ENCODE results near the gene KRTAP10-1.

KRTAP10-1 gene

DNA sequence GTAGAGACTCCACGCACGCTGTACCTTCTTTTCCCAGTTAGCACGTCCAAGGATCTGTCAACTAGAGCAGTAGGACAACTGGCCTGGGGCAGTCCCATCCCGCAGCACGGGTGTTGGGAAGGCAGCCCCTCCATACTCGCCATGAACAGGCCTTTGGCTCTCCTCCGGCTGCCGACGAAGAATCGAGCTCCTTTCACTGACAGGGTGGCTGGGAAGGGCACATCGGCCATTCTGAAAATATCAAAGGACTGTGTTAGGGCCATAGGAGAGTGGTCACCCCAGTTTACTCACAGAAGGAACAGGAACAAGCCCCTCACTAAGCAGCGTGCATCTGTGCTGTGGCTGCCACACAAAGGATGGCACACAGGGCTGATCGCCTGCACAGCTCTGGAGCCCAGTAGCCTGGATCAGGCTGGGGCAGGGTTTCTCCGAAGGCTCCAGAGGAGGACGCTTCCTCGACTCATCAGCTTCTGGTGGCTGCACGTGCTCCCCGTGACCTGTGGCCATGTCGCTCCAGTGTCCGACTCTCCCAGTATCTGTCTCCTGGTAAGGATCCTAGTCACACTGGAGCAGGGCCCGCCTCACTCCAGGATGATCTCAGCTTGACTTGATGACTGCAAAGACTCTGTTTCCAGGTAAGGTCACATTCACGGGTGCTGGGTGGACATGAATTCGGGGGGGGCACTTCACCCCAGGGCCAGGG, 8.9 kb downstream of the KRTAP10-1 start:
- Histone ChIP-seq H3K27ac (ENCODE audit: low read length) (no peak overlapping the region), H3K4me1 (ENCODE audit: control insufficient read depth in 1 of 2, insufficient read depth in 2 of 2, low read length in 2 of 2) (no peaks in the 10 kb centered on the region), H3K4me3 (ENCODE audit: low read depth in 1 of 2, low read length in 2 of 2) (no peak overlapping the region), H3K27me3 (ENCODE audit: low read depth, low read length) (no peaks in the 10 kb centered on the region), H3K9me3 (ENCODE audit: control insufficient read depth in 1 of 2, low read length in 2 of 2) (no peaks in the 10 kb centered on the region), H3K36me3 (ENCODE audit: control insufficient read depth in 1 of 2, insufficient read depth in 2 of 2, low read length in 2 of 2) (no peaks in the 10 kb centered on the region)

DNA sequence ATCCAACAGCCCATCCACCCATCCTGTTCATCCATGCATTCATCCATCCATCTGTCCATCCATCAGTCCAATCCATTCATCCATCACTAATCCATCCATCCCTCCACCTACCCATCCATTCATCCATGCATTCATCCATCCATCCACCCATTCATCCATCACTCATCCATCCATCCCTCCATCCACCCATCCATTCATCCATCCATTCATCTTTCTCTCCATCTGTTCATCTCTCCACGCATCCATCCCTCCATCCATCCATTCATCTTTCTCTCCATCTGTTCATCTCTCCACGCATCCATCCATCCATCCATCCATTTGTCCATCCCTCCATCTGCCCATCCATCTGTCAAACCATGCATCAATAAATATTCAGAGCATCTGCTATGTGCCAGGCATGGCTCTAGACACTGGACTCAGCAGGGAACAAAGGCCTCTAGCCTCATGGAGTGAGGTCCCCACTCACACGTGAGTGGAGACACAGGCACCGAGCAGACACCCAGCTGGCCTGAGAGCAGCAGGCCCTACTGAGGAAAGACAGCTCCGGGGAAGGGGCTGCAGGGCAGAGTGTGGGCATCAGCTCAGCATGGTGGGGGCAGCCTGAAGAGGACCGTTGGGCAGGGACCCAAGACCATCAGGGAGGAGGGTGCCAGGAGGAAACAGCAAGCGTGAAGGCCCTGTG, 9.6 kb downstream of the KRTAP10-1 start:
- Histone ChIP-seq H3K4me1 (ENCODE audit: control insufficient read depth in 1 of 2, insufficient read depth in 2 of 2, low read length in 2 of 2) (no peaks in the 10 kb centered on the region), H3K4me3 (ENCODE audit: low read depth in 1 of 2, low read length in 2 of 2) (no peak overlapping the region), H3K9me3 (ENCODE audit: control insufficient read depth in 1 of 2, low read length in 2 of 2) (no peaks in the 10 kb centered on the region), H3K27ac (ENCODE audit: low read length) (no peak overlapping the region), H3K36me3 (ENCODE audit: control insufficient read depth in 1 of 2, insufficient read depth in 2 of 2, low read length in 2 of 2) (no peaks in the 10 kb centered on the region), H3K27me3 (ENCODE audit: low read depth, low read length) (no peaks in the 10 kb centered on the region)

DNA sequence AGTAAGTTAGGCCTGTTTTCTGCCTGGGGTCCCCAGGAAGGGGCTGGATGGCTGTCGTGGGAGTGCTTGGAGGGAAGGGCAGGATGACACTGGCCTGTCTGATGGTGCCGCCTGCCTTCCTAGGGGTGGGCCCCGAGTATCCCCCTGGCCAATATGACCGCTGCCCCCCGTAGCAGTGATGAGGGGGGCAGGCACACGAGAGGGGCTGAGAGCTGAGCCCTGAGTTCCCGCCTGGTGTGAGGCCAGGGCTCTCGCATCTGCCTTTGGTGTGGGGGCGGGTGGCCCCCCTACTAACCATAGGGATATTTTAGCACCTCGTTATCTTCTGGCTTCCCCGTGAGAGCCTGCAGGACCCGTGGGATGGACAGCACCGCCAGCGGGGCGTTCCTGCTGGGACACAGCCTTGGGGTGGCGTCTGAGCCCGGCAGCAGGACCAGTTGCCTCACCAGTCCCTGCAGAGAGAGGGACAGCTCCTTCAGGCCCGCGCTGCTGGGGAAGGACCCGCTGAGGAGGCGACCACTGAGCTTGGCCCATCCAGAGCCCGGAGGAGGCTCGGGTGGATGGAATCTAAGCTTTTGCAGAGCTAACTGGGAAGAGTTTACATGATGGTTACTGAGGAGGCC, 10.4 kb downstream of the KRTAP10-1 start:
- Histone ChIP-seq H3K9me3 (ENCODE audit: control insufficient read depth in 1 of 2, low read length in 2 of 2) (no peaks in the 10 kb centered on the region), H3K4me1 (ENCODE audit: control insufficient read depth in 1 of 2, insufficient read depth in 2 of 2, low read length in 2 of 2) (no peaks in the 10 kb centered on the region), H3K27ac (ENCODE audit: low read length) (no peak overlapping the region), H3K4me3 (ENCODE audit: low read depth in 1 of 2, low read length in 2 of 2) (no peak overlapping the region), H3K36me3 (ENCODE audit: control insufficient read depth in 1 of 2, insufficient read depth in 2 of 2, low read length in 2 of 2) (no peaks in the 10 kb centered on the region), H3K27me3 (ENCODE audit: low read depth, low read length) (no peaks in the 10 kb centered on the region)

DNA sequence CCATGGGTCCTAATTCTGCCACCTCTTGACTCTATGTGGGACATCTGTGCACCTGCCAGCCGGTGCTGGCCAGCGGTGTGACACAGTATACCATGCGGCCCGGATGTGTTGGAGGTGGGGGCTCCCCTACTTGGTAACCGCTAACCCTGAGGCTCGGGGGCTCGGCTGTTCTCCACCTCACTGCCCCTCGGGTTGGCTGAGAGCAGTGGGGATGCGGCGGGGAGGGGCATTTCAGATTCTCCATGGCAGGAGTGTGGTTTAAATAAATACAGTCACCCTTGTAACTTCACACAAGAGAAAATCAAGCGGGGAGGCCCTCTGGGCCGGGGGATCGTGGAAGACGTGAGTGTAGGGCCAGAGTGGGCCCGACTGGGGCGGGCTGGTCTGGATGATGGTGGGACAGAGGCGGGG, 11.0 kb downstream of the KRTAP10-1 start:
- Histone ChIP-seq H3K4me1 (ENCODE audit: control insufficient read depth in 1 of 2, insufficient read depth in 2 of 2, low read length in 2 of 2) (no peaks in the 10 kb centered on the region), H3K36me3 (ENCODE audit: control insufficient read depth in 1 of 2, insufficient read depth in 2 of 2, low read length in 2 of 2) (no peaks in the 10 kb centered on the region), H3K27me3 (ENCODE audit: low read depth, low read length) (no peaks in the 10 kb centered on the region), H3K27ac (ENCODE audit: low read length) (no peak overlapping the region), H3K4me3 (ENCODE audit: low read depth in 1 of 2, low read length in 2 of 2) (no peak overlapping the region), H3K9me3 (ENCODE audit: control insufficient read depth in 1 of 2, low read length in 2 of 2) (no peaks in the 10 kb centered on the region)

DNA sequence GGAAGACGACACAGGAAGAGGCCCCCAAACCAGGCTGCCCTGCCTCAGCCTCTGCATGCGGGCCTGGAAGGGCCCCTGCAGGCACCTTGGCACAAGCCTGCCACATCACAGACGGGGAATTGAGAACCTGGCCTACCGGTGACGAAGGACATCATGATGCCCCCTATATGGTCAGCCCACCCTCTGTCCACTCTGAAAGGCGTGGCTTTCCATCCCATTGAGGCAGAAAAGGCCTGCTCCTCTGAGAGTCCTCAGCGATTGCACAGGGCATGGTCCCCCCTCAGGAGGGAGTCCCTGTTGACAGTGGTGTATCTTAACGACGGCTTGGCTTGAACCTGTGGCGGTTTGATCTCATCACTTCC, 11.4 kb downstream of the KRTAP10-1 start:
- Histone ChIP-seq H3K36me3 (ENCODE audit: control insufficient read depth in 1 of 2, insufficient read depth in 2 of 2, low read length in 2 of 2) (no peaks in the 10 kb centered on the region), H3K4me3 (ENCODE audit: low read depth in 1 of 2, low read length in 2 of 2) (no peak overlapping the region), H3K9me3 (ENCODE audit: control insufficient read depth in 1 of 2, low read length in 2 of 2) (no peaks in the 10 kb centered on the region), H3K27ac (ENCODE audit: low read length) (no peak overlapping the region), H3K27me3 (ENCODE audit: low read depth, low read length) (no peaks in the 10 kb centered on the region), H3K4me1 (ENCODE audit: control insufficient read depth in 1 of 2, insufficient read depth in 2 of 2, low read length in 2 of 2) (no peaks in the 10 kb centered on the region)

DNA sequence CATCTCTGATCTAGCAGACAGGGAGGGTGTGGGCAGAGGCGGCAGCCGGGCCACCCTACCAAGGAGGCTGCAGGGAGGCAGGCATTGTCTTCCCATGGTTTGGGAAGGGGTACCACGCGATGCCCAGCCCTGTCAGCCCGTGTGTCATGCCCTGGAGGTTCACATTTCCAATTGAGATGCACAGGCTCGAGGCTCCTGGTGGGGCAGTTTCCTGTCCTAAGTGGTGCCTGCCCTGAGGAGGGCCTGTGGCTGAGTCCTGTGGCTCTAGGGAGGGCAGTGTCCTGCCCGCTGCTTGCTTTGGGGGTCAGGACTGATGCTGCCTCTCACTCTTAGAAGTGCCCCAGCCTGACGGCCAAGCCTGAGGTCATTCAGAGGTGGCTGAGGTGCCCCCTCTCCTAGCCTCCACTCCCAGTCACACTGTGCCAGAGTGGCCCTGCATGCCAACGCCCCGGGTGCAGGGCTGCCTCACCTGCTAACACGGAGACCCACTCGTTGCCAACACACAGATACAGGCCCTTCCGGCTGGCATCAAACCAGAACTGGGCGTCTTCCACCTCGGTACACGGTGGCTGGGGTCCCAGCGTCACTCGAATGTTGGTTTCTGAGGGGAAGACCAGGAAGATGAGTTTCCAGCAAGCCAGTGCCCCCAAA, 11.9 kb downstream of the KRTAP10-1 start:
- H3K4me1 ChIP-seq (ENCODE audit: control insufficient read depth in 1 of 2, insufficient read depth in 2 of 2, low read length in 2 of 2): no peaks in the 10 kb centered on the region
- H3K27me3 ChIP-seq (ENCODE audit: low read depth, low read length): no peaks in the 10 kb centered on the region
- no peaks in the 10 kb centered on the region for H3K36me3 ChIP-seq (ENCODE audit: control insufficient read depth in 1 of 2, insufficient read depth in 2 of 2, low read length in 2 of 2)
- H3K27ac ChIP-seq (ENCODE audit: low read length): no peak overlapping the region
- no peaks in the 10 kb centered on the region for H3K9me3 ChIP-seq (ENCODE audit: control insufficient read depth in 1 of 2, low read length in 2 of 2)
- no peak overlapping the region for H3K4me3 ChIP-seq (ENCODE audit: low read depth in 1 of 2, low read length in 2 of 2)

DNA sequence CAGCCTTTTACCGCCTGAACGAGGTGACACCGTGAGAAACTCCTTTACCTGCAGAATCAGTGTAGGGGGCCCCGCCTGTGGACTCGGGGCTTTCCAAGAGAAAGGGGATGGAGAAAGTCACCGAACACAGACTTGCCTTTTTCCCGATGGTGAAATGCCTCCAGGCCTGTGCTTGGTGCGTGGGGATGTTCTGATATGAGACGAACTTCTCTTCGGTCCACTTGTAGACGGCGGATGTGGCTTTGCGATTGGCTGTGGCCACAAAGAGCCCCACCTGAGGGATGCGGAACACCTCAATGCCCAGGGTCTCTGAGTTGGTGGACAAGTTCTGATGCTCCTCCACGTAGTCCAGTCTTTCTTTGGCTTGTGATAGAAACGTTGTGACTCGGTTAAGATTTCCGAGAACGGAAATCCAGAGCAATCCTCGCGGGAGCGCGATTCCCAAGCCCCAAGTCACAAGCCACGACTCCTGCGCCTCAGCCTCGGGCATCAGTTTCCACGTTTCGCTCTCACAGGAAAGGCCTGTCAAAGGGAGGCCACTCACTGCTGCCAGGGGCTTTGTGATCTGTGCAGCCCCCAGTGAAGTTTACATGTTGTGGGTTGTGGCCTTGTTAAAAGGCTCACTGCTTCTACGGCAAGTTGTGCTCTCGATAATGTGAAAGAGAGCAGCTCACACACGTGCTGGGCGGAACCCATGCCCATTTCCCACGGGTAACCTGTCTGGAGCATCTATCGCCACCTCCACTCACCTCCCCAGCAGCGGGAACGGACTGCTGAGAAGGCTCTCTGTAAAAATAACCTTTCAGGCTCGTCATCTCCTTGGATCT, 12.6 kb downstream of the KRTAP10-1 start:
- H3K27ac ChIP-seq (ENCODE audit: low read length): no peak overlapping the region
- H3K27me3 ChIP-seq (ENCODE audit: low read depth, low read length): no peaks in the 10 kb centered on the region
- no peaks in the 10 kb centered on the region for H3K4me1 ChIP-seq (ENCODE audit: control insufficient read depth in 1 of 2, insufficient read depth in 2 of 2, low read length in 2 of 2)
- no peak overlapping the region for H3K4me3 ChIP-seq (ENCODE audit: low read depth in 1 of 2, low read length in 2 of 2)
- H3K9me3 ChIP-seq (ENCODE audit: control insufficient read depth in 1 of 2, low read length in 2 of 2): no peaks in the 10 kb centered on the region
- no peaks in the 10 kb centered on the region for H3K36me3 ChIP-seq (ENCODE audit: control insufficient read depth in 1 of 2, insufficient read depth in 2 of 2, low read length in 2 of 2)

DNA sequence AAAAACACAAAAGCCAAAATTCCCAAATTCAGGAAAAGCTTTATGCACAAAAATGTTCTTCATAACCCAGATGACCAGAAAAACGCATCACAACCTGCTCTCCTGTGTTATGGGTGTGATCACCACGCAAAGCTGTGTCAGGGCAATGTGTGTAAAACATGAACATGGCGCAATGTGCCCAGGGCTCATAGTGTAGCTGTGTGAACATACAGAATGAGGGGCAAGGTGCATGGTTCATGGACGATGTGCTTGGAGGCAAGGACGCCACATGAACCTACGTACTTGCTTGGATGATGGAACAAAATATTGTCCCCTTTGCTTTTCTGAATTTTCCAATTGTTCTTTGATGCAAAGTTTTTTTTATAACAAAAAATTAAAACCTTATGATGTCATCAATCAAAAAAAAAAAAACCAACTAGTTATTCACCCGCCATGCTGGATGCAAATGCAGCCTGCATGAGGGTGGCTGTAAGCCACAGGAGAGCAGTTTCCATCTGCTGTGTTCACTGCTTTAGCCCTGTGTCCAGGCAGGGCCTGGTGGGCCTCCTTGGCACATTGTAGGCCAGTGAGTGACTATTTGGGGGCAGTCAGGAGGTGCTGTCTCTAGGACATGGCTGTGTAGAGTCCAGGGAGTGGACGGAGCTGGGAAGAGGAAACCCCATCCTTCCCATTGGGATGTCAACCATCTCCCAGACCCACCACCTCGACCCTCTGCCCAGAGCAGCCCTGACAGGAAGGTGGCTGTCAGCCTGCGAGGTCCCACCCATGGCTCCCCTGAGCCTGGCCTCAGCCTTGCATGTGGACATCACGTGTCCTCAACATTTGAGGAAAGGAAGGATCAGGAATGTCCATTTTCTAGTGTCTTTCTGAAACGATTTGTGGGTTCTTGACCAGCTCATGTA, 13.6 kb downstream of the KRTAP10-1 start:
- Histone ChIP-seq H3K36me3 (ENCODE audit: control insufficient read depth in 1 of 2, insufficient read depth in 2 of 2, low read length in 2 of 2) (no peaks in the 10 kb centered on the region), H3K9me3 (ENCODE audit: control insufficient read depth in 1 of 2, low read length in 2 of 2) (no peaks in the 10 kb centered on the region), H3K4me1 (ENCODE audit: control insufficient read depth in 1 of 2, insufficient read depth in 2 of 2, low read length in 2 of 2) (no peaks in the 10 kb centered on the region), H3K4me3 (ENCODE audit: low read depth in 1 of 2, low read length in 2 of 2) (no peak overlapping the region), H3K27ac (ENCODE audit: low read length) (no peak overlapping the region), H3K27me3 (ENCODE audit: low read depth, low read length) (no peaks in the 10 kb centered on the region)

DNA sequence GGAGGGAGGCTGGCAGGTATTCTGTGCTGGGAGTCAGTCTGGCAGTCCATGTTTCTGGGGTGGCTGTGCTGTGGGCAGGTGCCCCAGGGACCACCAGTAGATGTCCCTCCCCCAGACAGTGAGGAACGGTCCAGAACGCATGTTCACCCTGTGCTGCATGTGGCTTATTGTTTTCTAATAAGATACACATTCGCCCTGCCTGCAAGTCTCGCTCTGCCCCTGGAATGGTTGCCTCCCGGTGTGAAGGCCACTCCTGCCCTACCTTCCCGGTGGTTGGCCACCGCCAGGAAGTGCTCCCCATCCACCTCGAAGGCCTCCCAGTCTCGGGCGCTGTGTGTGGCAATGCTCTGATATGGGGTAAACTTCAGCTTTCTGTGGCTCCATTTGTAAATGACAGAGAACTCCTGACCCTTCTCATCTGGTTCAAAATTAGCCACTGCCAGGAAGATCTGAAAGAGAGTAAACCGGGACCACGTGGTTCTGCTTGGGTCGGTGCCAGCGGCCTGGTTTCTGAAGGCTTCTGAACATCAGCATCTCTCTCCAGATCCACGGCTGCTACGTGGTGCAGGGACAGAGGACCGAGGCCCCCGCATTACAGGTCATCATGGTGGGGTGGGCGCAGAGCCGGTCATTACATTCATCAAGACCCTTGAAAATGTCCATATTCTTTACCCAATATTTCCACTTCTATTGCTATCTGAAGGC, 14.5 kb downstream of the KRTAP10-1 start:
- Histone ChIP-seq H3K4me1 (ENCODE audit: control insufficient read depth in 1 of 2, insufficient read depth in 2 of 2, low read length in 2 of 2) (no peaks in the 10 kb centered on the region), H3K36me3 (ENCODE audit: control insufficient read depth in 1 of 2, insufficient read depth in 2 of 2, low read length in 2 of 2) (no peaks in the 10 kb centered on the region), H3K9me3 (ENCODE audit: control insufficient read depth in 1 of 2, low read length in 2 of 2) (no peaks in the 10 kb centered on the region), H3K27me3 (ENCODE audit: low read depth, low read length) (no peaks in the 10 kb centered on the region), H3K4me3 (ENCODE audit: low read depth in 1 of 2, low read length in 2 of 2) (no peak overlapping the region), H3K27ac (ENCODE audit: low read length) (no peak overlapping the region)

All from muscle layer of duodenum (tissue), 2 donors.